ENCODE results near the gene PTPN14. TPM values are rescaled to one million over a fixed set of nuclear protein-coding genes. Genes with fewer than 3 reads are reported as not detected.
A peak's percentile ranks its signal among the peaks of the same experiment; 100 is the strongest.

Gene PTPN14
- total and polyA plus RNA-seq, 2 experiments from 2014 or later: 18.7 to 70.2 TPM

- TF ChIP-seq ZNF462 (CRISPR knock-in tag; IDR thresholded peaks at IDR 0.05): no peak
- no peak for TF ChIP-seq POLR2AphosphoS5 (IDR thresholded peaks at IDR 0.05; ENCODE audit: low read depth)
- TF ChIP-seq CTCF (conservative IDR thresholded peaks at IDR 0.05; ENCODE audit: low read depth in 2 of 2): no peak
- no peak for TF ChIP-seq EZH2phosphoT487 (IDR thresholded peaks at IDR 0.05; ENCODE audit: unreplicated experiment)
Observed at GRCh38 chr1:214420341-214420740, 131.1 kb downstream of the PTPN14 start (continued).

- Mint-ChIP-seq H3K9me3 (no peaks in the 10 kb centered on the region; the same call in 2 of the 3 replicates), H3K27ac (peak overlapping the region; percentile 80), H3K27me3 (ENCODE audit: insufficient read depth, low read depth, poor library complexity) (no peaks in the 10 kb centered on the region), H3K4me3 (no peak overlapping the region; the same call in 1 of the 3 replicates), H3K4me1 (peaks cover 57% of the 10 kb centered on the region), H3K36me3 (ENCODE audit: low read depth) (no peaks in the 10 kb centered on the region)
- H3K79me2 ChIP-seq (replicated peaks; ENCODE audit: insufficient read depth): peaks cover 74% of the 10 kb centered on the region
- peak overlapping the region; percentile 30; the same call in 1 of the 2 replicates for H3K4me2 ChIP-seq
- no peaks in the 10 kb centered on the region for H3K9me2 ChIP-seq (ENCODE audit: insufficient read depth)
- peak overlapping the region; percentile 74 for H3K27ac ChIP-seq (ENCODE audit: low read depth)
- peaks cover 27% of the 10 kb centered on the region for H3K4me1 ChIP-seq (ENCODE audit: insufficient read depth)
- no peaks in the 10 kb centered on the region for H4K20me1 ChIP-seq (replicated peaks; ENCODE audit: insufficient read depth)
- no peaks in the 10 kb centered on the region for H3K27me3 ChIP-seq (ENCODE audit: insufficient read depth)
- H2AFZ ChIP-seq: no peak overlapping the region
- no peak overlapping the region for H3K4me3 ChIP-seq
- no peaks in the 10 kb centered on the region for H3F3A ChIP-seq (replicated peaks; ENCODE audit: low read depth)
- no peaks in the 10 kb centered on the region for H3K36me3 ChIP-seq (ENCODE audit: insufficient read depth)
- peak; percentile 85 for ATAC-seq
- DNase-seq (ENCODE audit: low spot score): peak; percentile 73
- TF ChIP-seq REST (IDR thresholded peaks at IDR 0.05; ENCODE audit: unreplicated experiment) (no peak), ETS1 (IDR thresholded peaks at IDR 0.05) (no peak), ZNF331 (CRISPR knock-in tag; IDR thresholded peaks at IDR 0.05; ENCODE audit: low read depth) (no peak), EZH2phosphoT487 (IDR thresholded peaks at IDR 0.05; ENCODE audit: unreplicated experiment) (no peak), CTCF (conservative IDR thresholded peaks at IDR 0.05; ENCODE audit: low read depth in 2 of 2) (no peak), EZH2 (IDR thresholded peaks at IDR 0.05; ENCODE audit: low read depth, unreplicated experiment) (no peak), STAT1 (IDR thresholded peaks at IDR 0.05; ENCODE audit: unreplicated experiment) (no peak)
Observed at GRCh38 chr1:214419650-214420049, 131.8 kb downstream of the PTPN14 start.

All from GM23338 (cell line).